H1 (cell line): Measurements from ENCODE around the gene PAX3. TPM values are rescaled to one million over a fixed set of nuclear protein-coding genes. Genes with fewer than 3 reads are reported as not detected.

ENCODE experiments used
- ASH2L ChIP-seq: fragments of 200-600, 300-600 bp; sonication (generic); IDR thresholded peaks from one replicate; pipeline ENCODE4 v1.7.1; 2017; ENCODE audit warnings: low read length
- CTBP2 ChIP-seq: IDR thresholded peaks from 2 replicates; pipeline ENCODE4 v1.7.0; 2011; ENCODE audit warnings: borderline replicate concordance, mild to moderate bottlenecking, moderate library complexity, mixed read lengths, low read length; ENCODE audit not compliant: insufficient read depth, insufficient read length
- RFX5 ChIP-seq: IDR thresholded peaks from 2 replicates; pipeline ENCODE4 v1.6.1; 2011; ENCODE audit warnings: low read depth, low read length, improper control_type of control experiment, borderline replicate concordance
- RNF2 ChIP-seq: fragments of 200-900, 300-1000 bp; sonication (generic); IDR thresholded peaks from 2 replicates; pipeline ENCODE4 v1.7.1; 2016; ENCODE audit warnings: borderline replicate concordance, low read depth, mild to moderate bottlenecking, antibody characterized with exemption, low read length; ENCODE audit not compliant: poor library complexity, severe bottlenecking; ENCODE audit errors: missing control alignments
- SAP30 ChIP-seq: fragments of 300-600 bp; sonication (generic); IDR thresholded peaks from 2 replicates; pipeline ENCODE4 v1.7.1; 2012; ENCODE audit warnings: low read length, moderate library complexity, mild to moderate bottlenecking, inconsistent platforms; ENCODE audit not compliant: insufficient read depth, insufficient replicate concordance
- TAF1 ChIP-seq: IDR thresholded peaks from 2 replicates; pipeline ENCODE4 v1.6.1; 2011; ENCODE audit warnings: mild to moderate bottlenecking, low read depth, low read length
- TBP ChIP-seq: IDR thresholded peaks from 2 replicates; pipeline ENCODE4 v1.6.1; 2011; ENCODE audit warnings: low read depth, low read length, improper control_type of control experiment
- TCF12 ChIP-seq: IDR thresholded peaks from 2 replicates; pipeline ENCODE4 v1.6.1; 2011; ENCODE audit warnings: low read depth, mild to moderate bottlenecking, low read length
- USF2 ChIP-seq: IDR thresholded peaks from 2 replicates; pipeline ENCODE4 v1.6.1; 2011; ENCODE audit warnings: low read length, improper control_type of control experiment
- polyA plus RNA-seq, 7 experiments: library from polyadenylated mRNA; depleted of rRNA in 3 of 7; stranded (reverse) in 5 of 7; unstranded in 2 of 7; fragments of >200 nt in 5 of 7; fragments of 200-250 nt in 2 of 7; gene quantifications; 1 replicate in 5 of 7; 2 replicates in 1 of 7; 4 replicates in 1 of 7; pipeline versions ENCODE4 v1.2.1 to v1.2.3, GENCODE V29; 2011 to 2013; ENCODE audit warnings: missing spikeins in 2 of 7, mixed read lengths in 2 of 7
- total RNA-seq: library from RNA; stranded (reverse); fragmentation: NEBNext Ultra II Directional; extraction: Animal tissue kit (Norgen Biotek cat#: 25700); gene quantifications from 2 replicates; pipeline ENCODE4 v1.2.1, GENCODE V29; 2021

Gene PAX3
- total and polyA plus RNA-seq, 2 of the 8 experiments (the other 6 are each of a cell fraction or from before 2014, with no cell fraction given): 0.33 TPM; not detected in 1

- TF ChIP-seq TBP (no peak), TCF12 (0 out of 2 replicates have a peak, but pooled peaks have one; percentile 2), RNF2 (peak; percentile 97), SAP30 (no peak), ASH2L (no peak), USF2 (no peak), CTBP2 (peak; percentile 95), RFX5 (no peak), TAF1 (no peak)
These were observed 4.9 kb downstream of the PAX3 start (continued) for GRCh38 chr2:222293660-222294630.
